PFSK-1 (cell line): Measurements from ENCODE around the gene AMIGO3.

Experiments used
- FOXP2 ChIP-seq: optimal IDR thresholded peaks from 2 replicates; pipeline ENCODE3; 2011; ENCODE audit warnings: borderline replicate concordance, control low read depth, inconsistent platforms; ENCODE audit not compliant: insufficient read depth; ENCODE audit errors: extremely low read length, extremely low read depth
- POLR2AphosphoS5 ChIP-seq: IDR thresholded peaks from 2 replicates; pipeline ENCODE4 v1.6.1; 2012; ENCODE audit warnings: low read depth, mild to moderate bottlenecking, control low read depth, low read length, moderate library complexity
- SIN3A ChIP-seq: IDR thresholded peaks from 2 replicates; pipeline ENCODE4 v1.6.1; 2012; ENCODE audit warnings: mild to moderate bottlenecking, low read length, moderate library complexity, borderline replicate concordance; ENCODE audit not compliant: insufficient read depth
- TAF1 ChIP-seq: IDR thresholded peaks from 2 replicates; pipeline ENCODE4 v1.6.1; 2012; ENCODE audit warnings: low read length, control low read depth, borderline replicate concordance; ENCODE audit not compliant: insufficient read depth
- TF ChIP-seq, protein P1 (sequence below), 2 experiments: IDR thresholded peaks; 2 replicates each; pipeline versions ENCODE4 v1.6.1 to v1.8.0; 2011 to 2012; ENCODE audit warnings: low read depth in 2 of 2, low read length in 2 of 2, control low read depth in 1 of 2, inconsistent platforms in 1 of 2, mild to moderate bottlenecking in 1 of 2, moderate library complexity in 1 of 2; ENCODE audit not compliant: insufficient read depth in 1 of 2

AMIGO3 gene

GRCh38 chr3:49747792-49748480, 28.5 kb upstream of the AMIGO3 start:
- no peak for TF ChIP-seq FOXP2
- no peak for TF ChIP-seq TAF1
- TF ChIP-seq, protein P1, sequence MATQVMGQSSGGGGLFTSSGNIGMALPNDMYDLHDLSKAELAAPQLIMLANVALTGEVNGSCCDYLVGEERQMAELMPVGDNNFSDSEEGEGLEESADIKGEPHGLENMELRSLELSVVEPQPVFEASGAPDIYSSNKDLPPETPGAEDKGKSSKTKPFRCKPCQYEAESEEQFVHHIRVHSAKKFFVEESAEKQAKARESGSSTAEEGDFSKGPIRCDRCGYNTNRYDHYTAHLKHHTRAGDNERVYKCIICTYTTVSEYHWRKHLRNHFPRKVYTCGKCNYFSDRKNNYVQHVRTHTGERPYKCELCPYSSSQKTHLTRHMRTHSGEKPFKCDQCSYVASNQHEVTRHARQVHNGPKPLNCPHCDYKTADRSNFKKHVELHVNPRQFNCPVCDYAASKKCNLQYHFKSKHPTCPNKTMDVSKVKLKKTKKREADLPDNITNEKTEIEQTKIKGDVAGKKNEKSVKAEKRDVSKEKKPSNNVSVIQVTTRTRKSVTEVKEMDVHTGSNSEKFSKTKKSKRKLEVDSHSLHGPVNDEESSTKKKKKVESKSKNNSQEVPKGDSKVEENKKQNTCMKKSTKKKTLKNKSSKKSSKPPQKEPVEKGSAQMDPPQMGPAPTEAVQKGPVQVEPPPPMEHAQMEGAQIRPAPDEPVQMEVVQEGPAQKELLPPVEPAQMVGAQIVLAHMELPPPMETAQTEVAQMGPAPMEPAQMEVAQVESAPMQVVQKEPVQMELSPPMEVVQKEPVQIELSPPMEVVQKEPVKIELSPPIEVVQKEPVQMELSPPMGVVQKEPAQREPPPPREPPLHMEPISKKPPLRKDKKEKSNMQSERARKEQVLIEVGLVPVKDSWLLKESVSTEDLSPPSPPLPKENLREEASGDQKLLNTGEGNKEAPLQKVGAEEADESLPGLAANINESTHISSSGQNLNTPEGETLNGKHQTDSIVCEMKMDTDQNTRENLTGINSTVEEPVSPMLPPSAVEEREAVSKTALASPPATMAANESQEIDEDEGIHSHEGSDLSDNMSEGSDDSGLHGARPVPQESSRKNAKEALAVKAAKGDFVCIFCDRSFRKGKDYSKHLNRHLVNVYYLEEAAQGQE (IDR thresholded peaks at IDR 0.05; ENCODE audit: insufficient read depth in 1 of 2, low read depth in 2 of 2, low read length in 2 of 2), result no peak
- no peak for TF ChIP-seq POLR2AphosphoS5
- TF ChIP-seq SIN3A, result no peak

- TF ChIP-seq, protein P1 (IDR thresholded peaks at IDR 0.05; ENCODE audit: insufficient read depth in 1 of 2, low read depth in 2 of 2, low read length in 2 of 2), result no peak
- TF ChIP-seq SIN3A (no peak), FOXP2 (no peak), POLR2AphosphoS5 (no peak), TAF1 (no peak)
Measured at GRCh38 chr3:49745986-49746385, 26.5 kb upstream of the AMIGO3 start.

- TF ChIP-seq SIN3A, result no peak
- TF ChIP-seq FOXP2, result no peak
- TF ChIP-seq TAF1, result no peak
Measured at GRCh38 chr3:49740427-49740826, 20.9 kb upstream of the AMIGO3 start.

GRCh38 chr3:49738067-49738713, 18.7 kb upstream of the AMIGO3 start:
- TF ChIP-seq, protein P1 (IDR thresholded peaks at IDR 0.05; ENCODE audit: insufficient read depth in 1 of 2, low read depth in 2 of 2, low read length in 2 of 2), result no peak
- TF ChIP-seq POLR2AphosphoS5, result no peak
- TF ChIP-seq SIN3A, result no peak
- TF ChIP-seq FOXP2, result no peak
- TF ChIP-seq TAF1, result no peak

DNA sequence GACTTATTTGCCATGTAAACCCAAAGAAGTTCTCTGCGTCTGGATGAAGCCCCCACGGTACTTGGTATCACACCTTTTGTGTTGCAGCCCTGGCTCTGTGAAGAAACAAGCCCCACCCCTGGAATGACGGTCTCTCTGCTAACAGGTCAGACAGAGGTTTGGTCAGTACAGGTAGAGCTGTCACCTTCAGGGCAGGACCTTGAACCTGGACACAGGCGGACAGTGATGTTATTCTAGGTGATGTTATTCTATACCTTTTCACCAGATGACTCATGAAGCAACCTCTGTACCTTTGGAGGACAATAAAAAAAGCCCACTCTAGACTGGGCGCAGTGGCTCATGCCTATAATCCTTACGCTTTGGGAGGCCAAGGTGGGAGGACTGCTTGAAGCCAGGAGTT, 15.3 kb upstream of the AMIGO3 start:
- TF ChIP-seq TAF1 (no peak), POLR2AphosphoS5 (no peak), SIN3A (no peak), FOXP2 (no peak)
- TF ChIP-seq, protein P1 (IDR thresholded peaks at IDR 0.05; ENCODE audit: insufficient read depth in 1 of 2, low read depth in 2 of 2, low read length in 2 of 2), result no peak
